GM21515 (cell line): ENCODE measurements around the gene BMAL1.

Experiments used
- ATAC-seq: cut with Tn5 transposase; IDR thresholded peaks from one replicate; pipeline ENCODE4 v1.9.1; 2021; ENCODE audit not compliant: unreplicated experiment

Gene BMAL1

DNA sequence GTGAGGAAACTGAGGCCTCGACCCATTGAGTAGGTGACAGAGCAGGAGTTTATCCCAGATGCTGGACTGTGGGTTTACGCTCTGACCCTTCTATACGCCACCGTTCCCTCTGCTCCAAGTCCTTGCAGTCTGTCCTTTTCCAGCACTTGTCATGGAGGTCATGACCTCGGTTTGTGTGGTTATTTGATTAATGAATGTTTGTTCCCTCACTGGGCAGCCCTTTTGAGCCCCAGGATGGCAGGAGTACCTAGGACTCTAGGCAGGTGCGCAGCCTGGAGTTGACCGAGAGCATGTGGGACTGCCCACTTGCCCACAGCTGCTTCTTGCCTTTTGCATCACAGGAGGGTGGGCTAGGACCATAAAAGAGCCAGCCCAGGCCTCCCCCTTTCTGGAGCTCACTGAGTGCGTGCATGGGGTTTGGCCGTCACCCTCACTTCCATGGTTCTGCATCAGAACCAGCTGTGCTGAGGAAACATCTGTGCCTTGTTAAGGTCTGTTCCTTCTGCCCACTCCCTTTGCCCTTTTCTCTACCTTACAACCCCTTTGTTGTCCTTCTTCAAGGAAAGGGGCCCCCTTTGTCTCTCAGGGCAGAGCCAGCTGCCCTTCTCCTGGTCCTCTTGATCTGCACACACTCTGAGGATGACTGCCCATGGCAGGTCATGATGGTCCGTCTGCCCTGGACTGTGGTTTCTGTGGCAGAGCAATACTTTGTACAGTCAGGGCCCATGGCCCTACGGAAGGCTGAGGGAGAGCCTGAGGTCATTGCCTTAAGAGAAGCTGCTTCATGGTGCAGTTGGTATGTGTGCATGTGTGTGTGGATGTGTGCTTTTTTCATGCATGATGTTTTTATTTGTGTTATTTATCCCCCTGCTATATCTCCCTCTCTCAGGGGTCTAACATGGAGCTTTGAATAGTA is 38.2 kb downstream of the BMAL1 start:
- ATAC-seq = no peak

DNA sequence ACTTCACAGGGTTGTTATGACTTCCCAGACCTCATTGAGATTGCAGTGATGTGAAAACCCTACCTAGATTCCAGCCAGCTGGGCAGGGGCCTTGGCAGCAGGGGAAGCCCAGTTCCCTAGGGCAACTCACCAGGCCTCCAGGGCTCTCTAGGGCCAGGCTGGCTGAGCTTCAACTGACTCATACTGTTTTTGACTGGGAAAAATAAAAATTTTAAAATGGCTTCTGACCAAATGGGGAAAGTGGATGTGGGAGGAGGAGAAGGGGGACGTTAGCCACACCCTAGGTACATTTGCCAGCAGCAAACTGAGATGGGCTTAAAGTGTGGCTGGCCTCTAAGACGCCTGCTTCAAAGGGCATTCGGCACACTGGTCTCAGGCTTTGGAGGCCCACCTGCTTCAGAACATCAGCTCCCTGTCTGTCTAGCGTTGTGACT is 39.0 kb downstream of the BMAL1 start:
- ATAC-seq = no peak

DNA sequence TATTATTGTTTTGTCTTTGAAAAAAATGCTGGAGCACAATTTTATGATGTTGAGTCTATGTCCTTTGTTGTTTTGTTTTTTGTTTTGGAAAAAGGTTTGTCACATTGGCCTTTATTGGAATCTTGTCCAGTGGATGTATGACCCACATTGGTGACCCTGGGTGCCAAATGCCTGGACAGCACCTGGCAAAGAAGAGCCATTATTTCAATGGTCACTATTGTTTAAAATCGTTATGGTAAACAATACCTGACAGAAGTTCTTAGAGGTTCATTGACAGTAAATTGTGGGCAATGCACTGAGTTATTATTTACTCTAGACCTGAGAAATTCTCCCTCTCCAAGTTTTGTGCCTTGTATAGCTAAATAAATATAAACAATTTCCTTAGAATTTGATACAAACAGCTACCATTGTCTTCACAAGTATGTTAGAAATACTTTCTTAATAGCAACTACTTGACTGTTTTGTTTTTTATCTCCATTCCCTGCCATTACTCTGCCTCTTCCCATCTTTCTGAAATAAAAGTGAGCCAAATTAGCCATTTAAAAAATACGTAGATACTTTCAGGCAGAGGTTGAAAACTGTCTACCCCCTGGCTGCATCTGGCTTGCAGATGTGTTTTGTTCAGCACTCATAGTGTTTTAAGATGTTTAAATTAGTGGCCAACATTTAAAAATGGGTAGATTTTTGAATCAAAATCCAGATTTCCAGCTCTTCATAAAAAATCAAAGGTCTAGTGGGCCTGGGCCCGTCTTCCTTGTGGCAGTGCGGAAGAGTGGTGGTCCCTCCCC is 39.9 kb downstream of the BMAL1 start:
- no peak for ATAC-seq

DNA sequence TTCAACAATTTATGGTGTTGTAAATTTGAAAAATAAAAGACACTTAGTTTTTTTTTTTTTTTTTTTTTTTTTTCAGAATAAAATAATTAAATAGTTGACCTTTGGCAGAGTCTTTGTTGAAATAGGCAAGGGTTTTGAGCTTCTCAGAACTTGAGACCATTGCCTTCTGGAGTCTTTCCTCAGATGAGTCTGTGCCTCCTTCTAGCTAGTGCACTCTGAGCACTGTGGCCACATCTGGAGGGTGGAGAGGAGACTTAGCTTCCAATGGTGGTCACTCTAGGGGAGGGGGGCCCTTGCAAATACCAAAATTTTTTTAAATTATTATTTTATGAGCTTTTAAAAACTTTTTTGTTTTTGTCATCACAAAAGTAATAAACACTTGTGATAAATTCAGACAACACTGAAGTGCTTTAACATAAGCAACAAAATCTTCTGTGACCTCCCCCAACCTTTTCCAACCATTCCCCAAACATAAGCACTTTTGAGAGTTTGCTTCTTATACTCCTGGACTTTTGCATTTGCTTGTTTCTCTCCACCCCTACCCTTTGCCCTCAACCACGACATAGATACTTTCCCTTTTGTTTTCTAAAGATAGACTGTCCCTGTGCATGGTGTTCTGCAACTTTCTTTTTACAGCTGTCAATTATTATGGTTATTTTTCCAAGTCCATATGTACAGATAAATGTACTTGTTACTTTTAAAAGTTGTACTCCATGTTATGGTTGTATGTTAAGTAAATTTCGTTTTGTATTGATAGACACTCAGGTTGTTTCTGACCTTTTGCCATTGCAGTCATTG is 41.1 kb downstream of the BMAL1 start:
- peak; percentile 90 for ATAC-seq

DNA sequence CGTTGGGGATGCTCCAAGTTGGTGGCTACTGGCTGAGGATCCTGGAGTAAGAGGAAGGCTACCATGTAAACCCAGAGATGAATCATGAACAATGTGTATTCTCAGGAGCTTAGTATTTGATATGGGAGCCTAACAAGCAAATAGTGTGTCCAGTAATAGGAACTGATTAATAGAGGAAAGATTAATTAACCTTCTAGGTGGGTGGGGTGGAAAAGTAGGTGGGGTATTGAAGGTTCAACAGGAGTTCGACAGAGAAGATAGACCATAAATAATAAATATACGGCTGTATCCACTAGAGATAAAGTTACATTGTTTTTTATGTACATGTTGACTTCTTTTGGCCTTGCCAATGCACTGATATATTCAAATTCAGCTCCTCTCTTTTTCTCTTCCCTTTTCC is 43.1 kb downstream of the BMAL1 start:
- ATAC-seq = no peak

DNA sequence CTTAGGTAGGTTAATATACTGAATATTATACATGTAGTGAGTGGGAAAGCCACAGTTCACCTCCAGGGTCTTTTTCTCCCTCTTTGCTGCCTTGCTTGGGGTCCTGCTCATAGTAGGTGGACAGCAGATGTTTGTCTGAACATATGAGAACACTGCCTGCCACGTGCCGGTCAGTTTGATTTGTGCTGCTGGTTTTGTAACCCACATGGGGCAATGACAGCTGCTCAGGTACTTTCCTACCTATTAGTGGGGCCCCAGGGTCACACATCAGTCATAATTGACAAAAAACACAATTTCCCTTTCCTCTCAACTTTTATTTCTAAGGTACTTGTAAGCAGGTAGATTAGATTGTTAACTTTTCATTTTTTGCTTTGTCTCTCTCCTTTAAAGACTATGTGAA is 43.8 kb downstream of the BMAL1 start:
- ATAC-seq = no peak

DNA sequence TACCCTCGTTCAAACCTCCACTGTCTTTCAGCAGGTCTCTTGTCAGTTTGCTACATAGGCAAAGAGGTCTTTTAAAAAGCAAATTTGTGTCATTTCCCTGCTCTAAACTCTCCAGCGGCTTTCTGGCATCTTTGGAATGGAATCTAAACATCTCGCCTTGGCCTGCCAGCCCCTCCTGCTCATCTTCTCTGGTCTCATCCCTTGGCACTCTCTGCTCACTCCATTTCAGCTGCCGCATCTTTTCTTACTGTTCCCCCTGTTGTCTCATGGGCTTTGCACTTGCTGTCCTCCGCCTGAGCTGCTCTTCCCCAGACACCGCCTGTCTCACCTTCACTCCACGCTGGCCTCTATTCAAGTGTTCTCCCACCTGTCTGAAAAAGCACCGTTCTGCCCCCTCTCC is 46.6 kb downstream of the BMAL1 start:
- no peak for ATAC-seq

DNA sequence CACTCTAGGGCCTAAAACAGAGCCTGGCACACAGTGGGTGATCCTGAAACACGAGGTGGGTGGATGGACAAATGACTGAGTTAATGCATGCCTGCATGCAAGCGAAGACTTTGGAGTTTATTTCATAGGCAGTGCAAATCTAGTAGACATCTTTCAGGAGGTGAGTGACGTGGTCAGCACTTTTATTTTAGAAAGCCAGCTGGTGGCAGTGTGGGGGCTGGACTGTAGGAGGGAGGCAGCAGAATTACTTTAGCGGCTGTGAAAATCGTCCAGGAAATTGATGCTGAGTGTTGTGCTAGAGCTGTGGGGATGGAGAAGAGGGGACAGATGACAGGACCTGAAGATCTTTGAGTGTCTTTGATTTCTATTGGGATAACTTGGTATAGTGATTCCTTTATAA is 47.1 kb downstream of the BMAL1 start:
- ATAC-seq = no peak

DNA sequence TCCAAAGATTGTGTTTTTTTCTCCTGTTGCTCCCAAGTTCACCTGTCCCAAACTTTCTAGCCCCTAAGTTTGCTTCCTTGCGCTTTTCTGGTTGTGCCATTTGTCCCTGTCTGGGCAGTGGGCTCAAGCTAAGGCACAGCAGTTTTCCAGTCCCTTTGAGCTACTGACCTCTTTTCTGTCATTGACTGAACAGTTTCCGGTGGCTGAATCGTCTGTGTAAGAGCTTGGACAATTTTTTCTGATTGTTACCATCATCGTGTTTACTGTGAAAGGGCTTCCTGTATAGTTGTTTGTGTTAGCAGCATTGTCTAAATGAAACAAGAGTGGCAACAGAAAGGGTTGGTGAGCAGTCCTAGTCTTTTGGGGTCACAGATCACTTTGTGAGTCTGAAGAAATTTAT is 49.8 kb downstream of the BMAL1 start:
- ATAC-seq = no peak

DNA sequence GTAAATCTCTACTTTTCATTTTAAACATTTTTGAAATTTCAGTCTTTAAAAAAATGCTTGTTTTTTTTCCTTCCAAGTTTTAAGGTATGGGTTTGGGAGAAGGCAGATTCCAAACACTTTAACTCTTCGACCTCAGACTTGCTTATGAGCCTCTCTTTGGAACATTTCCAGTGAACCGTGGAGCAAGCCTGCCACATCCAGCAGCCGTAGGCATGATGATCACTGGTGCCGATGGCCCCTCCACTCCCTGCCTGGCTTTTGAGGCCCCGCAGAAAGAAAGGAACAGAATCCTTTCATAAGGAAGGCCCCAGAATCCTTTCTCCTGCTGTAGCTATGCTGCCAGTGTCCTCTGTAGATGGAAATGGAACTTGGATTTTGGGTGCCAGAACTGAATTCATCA is 50.7 kb downstream of the BMAL1 start:
- no peak for ATAC-seq

DNA sequence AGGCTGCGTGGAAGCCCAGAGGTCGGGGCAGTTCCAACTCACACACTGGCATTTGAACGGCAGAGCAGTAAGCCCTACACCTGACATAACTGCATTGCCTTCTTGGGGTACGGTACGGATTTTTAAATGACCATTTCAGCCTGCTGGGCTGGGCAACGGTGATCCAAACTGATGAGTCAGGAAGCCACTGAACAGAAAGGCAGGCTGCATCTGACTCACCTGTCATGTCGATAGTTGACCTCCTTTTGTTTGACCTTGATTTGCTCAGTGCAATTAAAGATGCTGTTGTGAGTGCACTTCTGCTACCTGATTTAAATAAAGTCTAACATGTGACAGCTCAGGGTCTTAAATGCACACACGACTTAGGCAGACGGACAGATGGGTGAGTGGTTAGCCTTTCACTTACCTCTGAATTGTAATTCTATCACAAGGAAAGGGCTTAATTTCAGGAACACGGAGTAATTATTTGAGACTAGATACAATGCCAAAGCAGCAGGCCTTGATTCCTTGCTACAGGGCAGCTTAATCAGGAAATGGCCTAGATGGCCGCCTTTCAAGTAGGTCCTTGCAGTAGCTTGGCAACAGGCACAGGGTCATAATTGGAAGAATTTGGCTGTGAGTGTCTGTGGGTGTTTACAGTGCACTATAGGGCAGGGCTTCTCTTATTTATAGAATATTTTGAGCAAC is 52.2 kb downstream of the BMAL1 start:
- ATAC-seq = no peak

DNA sequence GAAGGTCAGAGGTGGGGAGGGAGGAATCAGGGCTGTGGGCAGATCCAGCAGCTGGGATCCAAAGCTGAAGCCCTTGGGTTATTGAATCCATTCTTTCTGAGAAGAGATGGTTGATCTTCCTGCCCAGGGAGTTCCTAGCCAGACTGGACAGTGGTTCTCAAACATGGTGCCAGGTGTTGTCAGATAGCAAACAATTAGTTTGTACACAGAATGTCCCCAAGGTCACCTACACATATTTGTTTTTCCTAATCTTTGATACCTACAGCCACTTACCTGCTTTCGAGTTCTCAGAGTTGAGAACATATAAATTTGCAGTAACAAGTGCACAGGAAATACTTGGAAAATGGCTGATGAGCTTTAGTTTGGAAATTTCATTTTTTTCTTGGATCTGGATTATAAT is 54.5 kb downstream of the BMAL1 start:
- ATAC-seq = no peak

DNA sequence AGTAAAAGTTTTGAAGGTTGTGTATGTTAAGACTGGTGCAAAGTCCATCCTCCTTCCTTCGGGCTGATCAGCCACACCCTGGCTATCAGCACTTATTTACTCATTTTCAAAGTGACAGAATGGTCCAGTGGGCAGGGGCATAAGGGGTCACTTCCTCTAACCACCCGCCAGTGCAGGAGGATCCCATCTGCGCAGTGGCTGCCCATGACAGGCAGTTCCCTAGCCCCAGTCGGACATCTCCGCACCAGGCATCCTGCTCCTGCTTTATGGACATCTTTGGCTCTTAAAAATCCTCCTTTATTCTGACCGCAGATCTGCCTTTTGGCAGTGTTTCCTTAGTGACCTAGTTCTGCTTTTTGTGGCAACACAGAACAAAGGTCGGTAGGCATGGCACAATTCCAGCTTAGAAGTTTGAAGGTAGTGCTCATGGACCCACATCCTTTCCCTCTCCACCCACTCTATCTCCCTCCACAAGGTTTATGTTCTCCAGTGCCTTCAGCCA is 55.9 kb downstream of the BMAL1 start:
- no peak for ATAC-seq

DNA sequence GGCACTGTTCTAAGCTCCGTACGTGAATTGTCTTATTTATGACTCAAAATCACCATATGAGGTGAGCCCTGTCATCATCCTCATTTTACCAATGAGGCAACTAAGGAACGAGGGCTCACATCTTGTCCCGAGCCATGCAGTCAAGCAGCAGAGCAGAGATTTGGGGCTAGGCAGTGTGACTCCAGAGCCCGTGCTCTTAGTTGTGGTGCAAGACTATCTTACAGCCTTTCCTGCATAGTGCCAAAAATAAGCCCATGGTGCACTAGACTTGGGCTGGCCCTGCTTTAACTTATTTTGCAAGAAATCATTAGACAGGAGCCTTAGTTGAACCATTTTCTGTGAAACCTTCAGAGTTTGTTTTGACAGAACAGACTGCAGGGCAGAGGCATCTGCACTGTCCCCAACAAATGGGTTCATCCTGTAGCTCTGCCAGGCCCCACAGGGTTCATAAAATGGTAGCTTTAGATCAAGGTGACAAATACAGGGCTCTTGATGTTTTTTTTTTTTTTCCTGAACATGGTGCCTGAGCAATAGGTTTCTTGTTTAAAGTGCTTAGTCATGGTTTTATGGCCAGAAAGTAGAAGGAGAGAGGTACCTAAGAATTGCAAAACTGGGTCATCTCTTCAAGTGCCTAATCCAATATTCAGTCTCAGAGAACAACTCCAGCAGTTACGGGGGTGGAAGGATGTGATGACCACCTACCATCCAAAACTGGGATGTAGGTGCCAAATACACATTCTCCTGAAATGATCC is 56.6 kb downstream of the BMAL1 start:
- no peak for ATAC-seq

DNA sequence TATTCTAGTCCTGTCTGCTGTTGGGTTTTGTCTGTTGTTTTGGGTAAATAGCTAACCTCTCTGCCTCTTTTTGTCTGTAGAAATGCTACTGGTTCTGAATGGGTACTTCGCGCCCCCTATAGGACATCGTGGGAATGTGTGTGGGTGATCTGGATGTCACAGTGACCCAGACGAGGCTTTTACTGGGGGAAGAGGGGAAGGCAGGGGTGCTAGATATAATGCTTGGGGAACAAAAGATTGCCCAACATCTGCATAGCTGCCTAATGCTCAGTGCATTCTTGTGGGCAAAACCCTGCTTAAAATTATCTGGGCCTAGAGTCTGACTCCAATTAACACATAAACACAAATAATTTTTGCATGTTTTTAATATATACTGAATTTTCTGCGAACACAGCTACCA is 57.7 kb downstream of the BMAL1 start:
- peak; percentile 49 for ATAC-seq

DNA sequence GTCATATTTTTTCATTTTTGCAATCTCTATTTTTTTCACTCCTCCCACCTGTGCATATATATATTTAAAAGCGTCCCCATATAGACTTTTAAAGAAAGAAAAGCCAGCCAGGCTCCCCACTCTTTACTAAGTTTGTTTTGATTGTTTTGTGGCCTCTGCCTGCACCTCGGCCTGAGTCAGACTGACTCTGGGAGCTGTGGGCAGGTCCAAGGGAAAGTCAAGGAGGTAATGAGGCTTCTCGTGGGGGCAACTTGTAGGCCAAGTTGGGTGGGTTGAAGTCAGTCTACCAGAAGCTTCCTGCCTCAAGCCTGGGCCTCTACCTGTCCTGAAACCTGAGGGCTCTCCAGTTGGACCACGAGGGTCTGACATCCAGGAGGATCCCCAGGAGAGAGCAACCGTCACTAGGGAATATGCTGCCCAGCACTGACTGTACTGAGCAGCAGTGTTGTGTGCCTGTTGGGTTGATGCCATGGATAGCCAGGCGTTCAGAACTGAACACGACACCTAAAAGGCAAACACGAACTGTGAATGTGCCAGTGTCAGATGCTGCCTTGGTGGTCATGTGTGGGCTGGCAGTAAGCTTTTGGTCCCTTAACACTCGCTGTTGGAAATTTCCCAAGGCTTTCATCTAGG is 58.8 kb downstream of the BMAL1 start:
- no peak for ATAC-seq

DNA sequence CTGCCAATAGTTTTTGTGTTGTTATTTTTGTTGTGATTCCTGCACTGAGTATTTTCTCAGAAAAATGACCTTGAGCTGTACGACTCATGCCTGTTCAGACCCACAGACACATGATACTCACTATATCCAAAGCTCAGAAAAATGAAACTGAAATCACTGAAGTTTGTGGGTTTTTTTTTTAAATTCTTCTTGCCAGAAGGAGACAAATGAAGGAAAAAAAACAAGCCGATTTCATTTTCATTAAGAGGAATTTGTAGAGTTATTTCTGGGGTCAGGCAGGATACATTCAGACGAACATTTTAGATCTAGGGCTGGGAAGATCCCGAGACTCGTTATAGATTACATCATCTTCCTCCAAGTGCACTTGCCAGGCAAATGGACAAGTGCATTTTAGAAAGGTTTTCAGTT is 60.4 kb downstream of the BMAL1 start:
- peak; percentile 40 for ATAC-seq

DNA sequence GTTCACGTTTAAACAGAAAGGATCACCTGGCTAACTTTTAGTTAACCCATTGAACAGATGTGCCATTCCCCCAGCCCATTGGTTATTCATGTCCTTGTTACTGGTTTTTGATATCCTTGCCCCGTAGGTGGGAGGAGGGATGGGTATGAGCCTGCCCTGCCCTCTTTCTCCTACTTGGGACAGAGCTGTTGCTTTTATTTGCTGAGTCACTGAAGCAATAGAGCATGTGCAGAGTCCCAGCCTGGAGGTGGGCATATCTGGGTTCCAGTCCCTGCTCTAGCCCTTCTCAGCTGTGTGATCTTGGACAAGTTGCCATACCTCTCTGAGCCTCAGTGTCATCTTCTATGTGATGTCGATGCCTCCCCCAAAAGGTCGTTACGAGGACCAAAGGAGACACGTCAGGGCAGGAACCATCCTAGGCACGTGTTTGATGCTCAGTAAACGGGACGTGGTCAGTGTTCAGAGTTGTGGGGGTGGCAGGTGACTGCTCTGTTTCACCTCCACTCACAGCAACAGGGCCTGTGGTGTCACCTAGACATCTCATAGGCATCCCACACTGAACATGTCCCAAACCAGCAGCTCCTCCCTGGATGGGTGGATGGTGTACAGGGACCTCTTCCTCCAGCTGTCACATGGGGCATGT is 61.0 kb downstream of the BMAL1 start:
- no peak for ATAC-seq
